ENCODE results near the gene GDI2. TPM values are rescaled to one million over a fixed set of nuclear protein-coding genes. Genes with fewer than 3 reads are reported as not detected.
"Not testable (repeated sequence)": the region's sequence is repeated elsewhere in the genome, so short reads cannot be mapped to it uniquely, and the experiment has no call there.

GDI2 gene
- total RNA-seq, 1 donor from 2014 or later: 612 TPM

- no peak for FAIRE-seq
- no peak for DNase-seq (ENCODE audit: low spot score in 2 of 2)
Observed at GRCh38 chr10:5829267-5829666, 16.0 kb upstream of the GDI2 start.

GRCh38 chr10:5828725-5829124, 15.5 kb upstream of the GDI2 start:
- DNase-seq (ENCODE audit: low spot score in 2 of 2) (no peak), FAIRE-seq (no peak)

GRCh38 chr10:5827841-5828240, 14.6 kb upstream of the GDI2 start:
- DNase-seq (ENCODE audit: low spot score in 2 of 2): no peak
- no peak for FAIRE-seq

GRCh38 chr10:5826511-5826910, 13.3 kb upstream of the GDI2 start:
- not testable (repeated sequence) for DNase-seq (ENCODE audit: low spot score in 2 of 2); FAIRE-seq

GRCh38 chr10:5818894-5819293, 5.7 kb upstream of the GDI2 start:
- no peak for FAIRE-seq

GRCh38 chr10:5818048-5818331, 4.8 kb upstream of the GDI2 start:
- FAIRE-seq (no peak), DNase-seq (ENCODE audit: low spot score in 2 of 2) (no peak)

More at GRCh38 chr10:5818894-5819293, 5.7 kb upstream of the GDI2 start:
- no peak for DNase-seq (ENCODE audit: low spot score in 2 of 2)

GRCh38 chr10:5817322-5818047, 4.3 kb upstream of the GDI2 start:
- DNase-seq (ENCODE audit: low spot score in 2 of 2) (no peak), FAIRE-seq (no peak)

GRCh38 chr10:5816170-5816569, 2.9 kb upstream of the GDI2 start:
- DNase-seq (ENCODE audit: low spot score in 2 of 2) (no peak), FAIRE-seq (no peak)

GRCh38 chr10:5814110-5815107, 1.2 kb upstream of the GDI2 start:
- FAIRE-seq (no peak), DNase-seq (ENCODE audit: low spot score in 2 of 2) (no peak)

- DNase-seq (ENCODE audit: low spot score in 2 of 2) (no peak), FAIRE-seq (no peak)
Observed at GRCh38 chr10:5813091-5813340, 218 bp downstream of the GDI2 start.

GRCh38 chr10:5812283-5813090, 747 bp downstream of the GDI2 start:
- peak in 1 of 2 donors; percentile 44 for DNase-seq (ENCODE audit: low spot score in 2 of 2)
- no peak for FAIRE-seq

- no peak for FAIRE-seq
- no peak for DNase-seq (ENCODE audit: low spot score in 2 of 2)
Observed at GRCh38 chr10:5811387-5811821, 1.8 kb downstream of the GDI2 start.

GRCh38 chr10:5810225-5810624, 3.0 kb downstream of the GDI2 start:
- FAIRE-seq: no peak

GRCh38 chr10:5809527-5810154, 3.6 kb downstream of the GDI2 start:
- DNase-seq (ENCODE audit: low spot score in 2 of 2) (no peak), FAIRE-seq (no peak)

More at GRCh38 chr10:5810225-5810624, 3.0 kb downstream of the GDI2 start:
- DNase-seq (ENCODE audit: low spot score in 2 of 2): no peak

- not testable (repeated sequence) for FAIRE-seq; DNase-seq (ENCODE audit: low spot score in 2 of 2)
Observed at GRCh38 chr10:5808783-5809392, 4.3 kb downstream of the GDI2 start.

GRCh38 chr10:5806745-5807144, 6.5 kb downstream of the GDI2 start:
- FAIRE-seq (no peak), DNase-seq (ENCODE audit: low spot score in 2 of 2) (no peak)

GRCh38 chr10:5805711-5806110, 7.5 kb downstream of the GDI2 start:
- FAIRE-seq (no peak), DNase-seq (ENCODE audit: low spot score in 2 of 2) (no peak)

GRCh38 chr10:5805260-5805659, 8.0 kb downstream of the GDI2 start:
- no peak for DNase-seq (ENCODE audit: low spot score in 2 of 2)
- FAIRE-seq: no peak

GRCh38 chr10:5804386-5804785, 8.8 kb downstream of the GDI2 start:
- FAIRE-seq (no peak), DNase-seq (ENCODE audit: low spot score in 2 of 2) (no peak)

- no peak for FAIRE-seq
Observed at GRCh38 chr10:5800782-5801181, 12.5 kb downstream of the GDI2 start.

More at GRCh38 chr10:5800782-5801181, 12.5 kb downstream of the GDI2 start:
- no peak for DNase-seq (ENCODE audit: low spot score in 2 of 2)

Measured in frontal cortex (tissue), 4 donors.